ENCODE measurements around the gene R3HDML. TPM values are rescaled to one million over a fixed set of nuclear protein-coding genes. Genes with fewer than 3 reads are reported as not detected.

Gene R3HDML
- total and polyA plus RNA-seq, 2 of the 13 experiments (the other 11 are each of a cell fraction or from before 2014, with no cell fraction given) = not detected

GRCh38 chr20:44396369-44397130, 59.7 kb downstream of the R3HDML start (continued):
- TF ChIP-seq, protein P1, sequence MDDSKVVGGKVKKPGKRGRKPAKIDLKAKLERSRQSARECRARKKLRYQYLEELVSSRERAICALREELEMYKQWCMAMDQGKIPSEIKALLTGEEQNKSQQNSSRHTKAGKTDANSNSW (CRISPR knock-in tag; IDR thresholded peaks at IDR 0.05; ENCODE audit: borderline replicate concordance) = no peak
- peak; percentile 75; the same call in 1 of the 2 replicates for TF ChIP-seq SAFB2 (CRISPR knock-in tag; IDR thresholded peaks at IDR 0.05; ENCODE audit: borderline replicate concordance, low read depth)
- TF ChIP-seq, protein P2, sequence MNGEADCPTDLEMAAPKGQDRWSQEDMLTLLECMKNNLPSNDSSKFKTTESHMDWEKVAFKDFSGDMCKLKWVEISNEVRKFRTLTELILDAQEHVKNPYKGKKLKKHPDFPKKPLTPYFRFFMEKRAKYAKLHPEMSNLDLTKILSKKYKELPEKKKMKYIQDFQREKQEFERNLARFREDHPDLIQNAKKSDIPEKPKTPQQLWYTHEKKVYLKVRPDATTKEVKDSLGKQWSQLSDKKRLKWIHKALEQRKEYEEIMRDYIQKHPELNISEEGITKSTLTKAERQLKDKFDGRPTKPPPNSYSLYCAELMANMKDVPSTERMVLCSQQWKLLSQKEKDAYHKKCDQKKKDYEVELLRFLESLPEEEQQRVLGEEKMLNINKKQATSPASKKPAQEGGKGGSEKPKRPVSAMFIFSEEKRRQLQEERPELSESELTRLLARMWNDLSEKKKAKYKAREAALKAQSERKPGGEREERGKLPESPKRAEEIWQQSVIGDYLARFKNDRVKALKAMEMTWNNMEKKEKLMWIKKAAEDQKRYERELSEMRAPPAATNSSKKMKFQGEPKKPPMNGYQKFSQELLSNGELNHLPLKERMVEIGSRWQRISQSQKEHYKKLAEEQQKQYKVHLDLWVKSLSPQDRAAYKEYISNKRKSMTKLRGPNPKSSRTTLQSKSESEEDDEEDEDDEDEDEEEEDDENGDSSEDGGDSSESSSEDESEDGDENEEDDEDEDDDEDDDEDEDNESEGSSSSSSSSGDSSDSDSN (CRISPR knock-in tag; IDR thresholded peaks at IDR 0.05) = no peak
- TF ChIP-seq ZNF224 (CRISPR knock-in tag; IDR thresholded peaks at IDR 0.05) = no peak
- TF ChIP-seq JUNB (CRISPR knock-in tag; IDR thresholded peaks at IDR 0.05; ENCODE audit: borderline replicate concordance) = no peak
- peak; percentile 77 for TF ChIP-seq ZNF629 (CRISPR knock-in tag; conservative IDR thresholded peaks at IDR 0.05)
- TF ChIP-seq, protein P3, sequence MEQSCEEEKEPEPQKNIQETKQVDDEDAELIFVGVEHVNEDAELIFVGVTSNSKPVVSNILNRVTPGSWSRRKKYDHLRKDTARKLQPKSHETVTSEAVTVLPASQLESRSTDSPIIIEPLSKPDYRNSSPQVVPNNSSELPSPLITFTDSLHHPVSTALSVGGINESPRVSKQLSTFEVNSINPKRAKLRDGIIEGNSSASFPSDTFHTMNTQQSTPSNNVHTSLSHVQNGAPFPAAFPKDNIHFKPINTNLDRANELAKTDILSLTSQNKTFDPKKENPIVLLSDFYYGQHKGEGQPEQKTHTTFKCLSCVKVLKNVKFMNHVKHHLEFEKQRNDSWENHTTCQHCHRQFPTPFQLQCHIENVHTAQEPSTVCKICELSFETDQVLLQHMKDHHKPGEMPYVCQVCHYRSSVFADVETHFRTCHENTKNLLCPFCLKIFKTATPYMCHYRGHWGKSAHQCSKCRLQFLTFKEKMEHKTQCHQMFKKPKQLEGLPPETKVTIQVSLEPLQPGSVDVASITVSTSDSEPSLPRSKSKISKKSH (CRISPR knock-in tag; IDR thresholded peaks at IDR 0.05; ENCODE audit: borderline replicate concordance) = no peak
- TF ChIP-seq, protein P4, sequence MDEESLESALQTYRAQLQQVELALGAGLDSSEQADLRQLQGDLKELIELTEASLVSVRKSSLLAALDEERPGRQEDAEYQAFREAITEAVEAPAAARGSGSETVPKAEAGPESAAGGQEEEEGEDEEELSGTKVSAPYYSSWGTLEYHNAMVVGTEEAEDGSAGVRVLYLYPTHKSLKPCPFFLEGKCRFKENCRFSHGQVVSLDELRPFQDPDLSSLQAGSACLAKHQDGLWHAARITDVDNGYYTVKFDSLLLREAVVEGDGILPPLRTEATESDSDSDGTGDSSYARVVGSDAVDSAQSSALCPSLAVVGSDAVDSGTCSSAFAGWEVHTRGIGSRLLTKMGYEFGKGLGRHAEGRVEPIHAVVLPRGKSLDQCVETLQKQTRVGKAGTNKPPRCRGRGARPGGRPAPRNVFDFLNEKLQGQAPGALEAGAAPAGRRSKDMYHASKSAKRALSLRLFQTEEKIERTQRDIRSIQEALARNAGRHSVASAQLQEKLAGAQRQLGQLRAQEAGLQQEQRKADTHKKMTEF (CRISPR knock-in tag; IDR thresholded peaks at IDR 0.05) = no peak
- no peak for TF ChIP-seq ZNF839 (CRISPR knock-in tag; IDR thresholded peaks at IDR 0.05; ENCODE audit: borderline replicate concordance)
- no peak for TF ChIP-seq GPN1 (CRISPR knock-in tag; IDR thresholded peaks at IDR 0.05; ENCODE audit: borderline replicate concordance)
- peak; percentile 49; the same call in 1 of the 2 replicates for TF ChIP-seq ZNF543 (CRISPR knock-in tag; IDR thresholded peaks at IDR 0.05)
- TF ChIP-seq, protein P5, sequence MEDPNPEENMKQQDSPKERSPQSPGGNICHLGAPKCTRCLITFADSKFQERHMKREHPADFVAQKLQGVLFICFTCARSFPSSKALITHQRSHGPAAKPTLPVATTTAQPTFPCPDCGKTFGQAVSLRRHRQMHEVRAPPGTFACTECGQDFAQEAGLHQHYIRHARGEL (CRISPR knock-in tag; IDR thresholded peaks at IDR 0.05) = 0 out of 2 replicates have a peak, but pooled peaks have one; percentile 23
- TF ChIP-seq TRAFD1 (CRISPR knock-in tag; IDR thresholded peaks at IDR 0.05; ENCODE audit: borderline replicate concordance) = peak; percentile 80; the same call in 1 of the 2 replicates
- TF ChIP-seq NAIF1 (CRISPR knock-in tag; IDR thresholded peaks at IDR 0.05; ENCODE audit: borderline replicate concordance) = no peak
- no peak for TF ChIP-seq REL (CRISPR knock-in tag; conservative IDR thresholded peaks at IDR 0.05)
- 0 out of 2 replicates have a peak, but pooled peaks have one; percentile 41 for TF ChIP-seq SPEN (CRISPR knock-in tag; IDR thresholded peaks at IDR 0.05; ENCODE audit: low read depth)
- no peak for TF ChIP-seq PHF21A (CRISPR knock-in tag; IDR thresholded peaks at IDR 0.05)
- no peak for TF ChIP-seq ZNF672 (CRISPR knock-in tag; IDR thresholded peaks at IDR 0.05)
- no peak for TF ChIP-seq SRF (IDR thresholded peaks at IDR 0.05; ENCODE audit: low read depth, low read length)
- no peak for TF ChIP-seq MAZ (IDR thresholded peaks at IDR 0.05; ENCODE audit: borderline replicate concordance, low read depth, low read length)
- no peak for TF ChIP-seq MAZ (CRISPR knock-in tag; IDR thresholded peaks at IDR 0.05; ENCODE audit: low read depth)

Data from HepG2 (cell line).